ENCODE results near the gene DNAAF2. TPM values are rescaled to one million over a fixed set of nuclear protein-coding genes. Genes with fewer than 3 reads are reported as not detected.
A peak's percentile ranks its signal among the peaks of the same experiment; 100 is the strongest.

DNAAF2 gene
- total and polyA plus RNA-seq, 2 donors (not counting 1 experiment from before 2014, with no cell fraction given) = 8.5 to 26.9 TPM

DNA sequence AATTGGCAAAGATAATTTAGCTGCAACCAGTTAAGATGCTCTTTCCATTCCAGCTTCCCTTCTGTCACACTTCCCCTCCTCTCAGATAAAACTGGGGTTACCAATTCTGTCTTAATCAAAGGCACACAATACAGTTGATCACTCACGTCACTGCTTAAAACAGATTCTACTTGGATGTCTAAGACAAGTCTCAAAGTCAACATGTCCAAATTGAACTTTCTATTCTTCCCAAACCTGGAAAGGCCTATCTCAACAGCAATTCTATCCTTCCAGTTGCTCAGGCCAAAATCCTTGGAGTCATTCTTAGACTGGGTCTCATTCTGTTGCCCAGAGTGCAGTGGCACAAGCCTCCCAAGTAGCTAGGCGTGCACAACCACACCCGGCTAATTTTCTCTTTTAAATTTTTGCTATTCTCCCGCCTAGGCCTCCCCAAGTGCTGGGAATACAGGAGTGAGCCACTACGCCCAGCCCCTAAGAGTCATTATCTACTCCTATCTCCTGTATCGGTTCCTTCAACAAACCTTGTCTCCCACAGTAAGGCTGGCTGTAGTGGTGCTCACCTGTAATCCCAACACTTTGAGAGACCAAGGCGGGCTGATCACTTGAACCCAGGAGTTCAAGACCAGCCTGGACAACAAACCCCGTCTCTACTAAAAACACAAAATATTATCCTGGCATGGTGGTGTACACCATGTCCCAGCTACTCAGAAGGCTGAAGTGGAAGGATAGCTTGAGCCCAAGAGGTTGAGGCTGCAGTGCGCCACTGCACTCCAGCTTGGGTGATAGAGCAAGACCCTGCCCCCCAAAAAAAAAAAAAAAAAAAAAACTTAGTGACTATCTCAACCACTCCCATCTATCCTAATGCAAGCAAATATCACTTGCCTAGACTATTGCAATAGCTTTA lies 53.6 kb downstream of the DNAAF2 start:
- Histone ChIP-seq H3K27ac (ENCODE audit: low read length in 2 of 2) (peak overlapping the region in 1 of 2 donors; percentile 26), H4K20me1 (ENCODE audit: control insufficient read depth, insufficient read depth, low read length, poor library complexity, severe bottlenecking) (peaks cover 55% of the 10 kb centered on the region), H3K4me2 (replicated peaks; ENCODE audit: low read depth, low read length, poor library complexity, severe bottlenecking) (no peak overlapping the region), H2AFZ (ENCODE audit: insufficient read depth, low read depth, low read length, poor library complexity, severe bottlenecking) (no peak overlapping the region), H3K9me3 (ENCODE audit: control extremely low read depth in 1 of 3, control insufficient read depth in 2 of 3, insufficient read depth in 1 of 3, low read length in 2 of 3) (no peaks in the 10 kb centered on the region), H3K9ac (ENCODE audit: low read length) (no peak overlapping the region), H3K4me1 (ENCODE audit: control insufficient read depth in 2 of 2, insufficient read depth in 2 of 2, low read length in 2 of 2) (peaks cover 17 to 24% of the 10 kb centered on the region in 2 donors), H3K27me3 (replicated peaks in 1 of 4; ENCODE audit: control extremely low read depth in 1 of 4, control insufficient read depth in 3 of 4, insufficient read depth in 4 of 4, low read length in 3 of 4) (no peaks in the 10 kb centered on the region), H3K79me2 (ENCODE audit: control insufficient read depth, insufficient read depth, low read length) (peaks cover 87% of the 10 kb centered on the region), H3K36me3 (replicated peaks in 1 of 2; ENCODE audit: control extremely low read depth in 1 of 2, control insufficient read depth in 1 of 2, extremely low read depth in 1 of 2, insufficient read depth in 2 of 2, low read length in 1 of 2) (peaks cover 16 to 37% of the 10 kb centered on the region in 2 experiments), H3K4me3 (ENCODE audit: control extremely low read depth in 1 of 5, extremely low read depth in 1 of 5, insufficient read depth in 1 of 5, low read depth in 2 of 5, low read length in 4 of 5) (no peak overlapping the region)
- TF ChIP-seq EZH2 (IDR thresholded peaks at IDR 0.05; ENCODE audit: borderline replicate concordance, insufficient read depth, low read depth, low read length, poor library complexity, severe bottlenecking) = no peak
- no peak for TF ChIP-seq CTCF (IDR thresholded peaks at IDR 0.05)
- ATAC-seq (ENCODE audit: low read depth) = no peak
- 90% methylated on average over 7 of the region's 9 CpGs for WGBS (ENCODE audit: insufficient coverage)
- no peaks in the 10 kb centered on the region for H3K27me3 Mint-ChIP-seq
- peaks cover 53% of the 10 kb centered on the region for H3K4me1 Mint-ChIP-seq
- H3K9me3 Mint-ChIP-seq (ENCODE audit: insufficient read depth) = no peaks in the 10 kb centered on the region
- peak overlapping the region; percentile 32 for H3K27ac Mint-ChIP-seq
- ChIA-PET CTCF (interaction anchor here (1.4 kb wide), 1 partner anchor 120 kb away, joined by 3 read pairs; no protein-coding TSS in a partner anchor), POLR2A (interaction anchor here (0.6 kb wide), 1 partner anchor 227 kb away, joined by 9 read pairs; no protein-coding TSS in a partner anchor)
- no peak overlapping the region for H3K4me3 Mint-ChIP-seq
- intact Hi-C loops (cut with micrococcal nuclease) = loop anchor here (10.0 kb wide), 1 partner anchor 953 kb away; the partner anchor contains the start of gene MAP4K5
- DNase-seq = no peak

DNA sequence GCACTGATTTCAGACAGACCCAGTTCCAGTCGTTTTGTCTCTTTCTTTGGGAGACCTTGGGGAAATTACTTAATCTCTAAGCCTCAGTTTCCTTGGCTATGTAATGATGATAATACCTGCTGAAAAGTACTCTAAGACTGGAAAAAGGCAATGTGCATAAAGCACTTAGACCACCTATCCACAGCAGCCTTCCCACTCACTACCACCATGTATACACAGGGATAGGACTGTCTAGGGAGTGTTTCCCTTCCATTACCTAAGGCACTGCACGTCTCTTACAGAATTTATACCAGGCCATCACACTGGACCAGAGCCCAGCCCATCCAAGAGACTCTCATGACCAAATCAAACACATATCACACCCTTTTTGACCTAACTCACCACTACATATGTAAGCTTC lies 55.2 kb downstream of the DNAAF2 start:
- Histone ChIP-seq H3K9ac (ENCODE audit: low read length) (no peak overlapping the region), H3K9me3 (ENCODE audit: control extremely low read depth in 1 of 3, control insufficient read depth in 2 of 3, insufficient read depth in 1 of 3, low read length in 2 of 3) (no peaks in the 10 kb centered on the region), H3K4me2 (replicated peaks; ENCODE audit: low read depth, low read length, poor library complexity, severe bottlenecking) (no peak overlapping the region), H3K27ac (ENCODE audit: low read length in 2 of 2) (no peak overlapping the region), H3K4me1 (ENCODE audit: control insufficient read depth in 2 of 2, insufficient read depth in 2 of 2, low read length in 2 of 2) (peaks cover 13 to 17% of the 10 kb centered on the region in 2 donors), H3K27me3 (replicated peaks in 1 of 4; ENCODE audit: control extremely low read depth in 1 of 4, control insufficient read depth in 3 of 4, insufficient read depth in 4 of 4, low read length in 3 of 4) (no peaks in the 10 kb centered on the region), H4K20me1 (ENCODE audit: control insufficient read depth, insufficient read depth, low read length, poor library complexity, severe bottlenecking) (peaks cover 43% of the 10 kb centered on the region), H3K36me3 (replicated peaks in 1 of 2; ENCODE audit: control extremely low read depth in 1 of 2, control insufficient read depth in 1 of 2, extremely low read depth in 1 of 2, insufficient read depth in 2 of 2, low read length in 1 of 2) (peaks cover 20 to 45% of the 10 kb centered on the region in 2 experiments), H2AFZ (ENCODE audit: insufficient read depth, low read depth, low read length, poor library complexity, severe bottlenecking) (no peak overlapping the region), H3K4me3 (ENCODE audit: control extremely low read depth in 1 of 5, extremely low read depth in 1 of 5, insufficient read depth in 1 of 5, low read depth in 2 of 5, low read length in 4 of 5) (no peak overlapping the region), H3K79me2 (ENCODE audit: control insufficient read depth, insufficient read depth, low read length) (peaks cover 79% of the 10 kb centered on the region)
- WGBS (ENCODE audit: insufficient coverage) = 100% methylated on average over 1 of the region's 2 CpGs
- ATAC-seq (ENCODE audit: low read depth) (no peak), DNase-seq (no peak)
- Mint-ChIP-seq H3K4me3 (no peak overlapping the region), H3K9me3 (ENCODE audit: insufficient read depth) (no peaks in the 10 kb centered on the region), H3K27ac (peak overlapping the region; percentile 4), H3K27me3 (no peaks in the 10 kb centered on the region), H3K4me1 (peaks cover 45% of the 10 kb centered on the region)
- ChIA-PET CTCF (no interaction called here), POLR2A (no interaction called here)
- TF ChIP-seq CTCF (IDR thresholded peaks at IDR 0.05) (no peak), EZH2 (IDR thresholded peaks at IDR 0.05; ENCODE audit: borderline replicate concordance, insufficient read depth, low read depth, low read length, poor library complexity, severe bottlenecking) (no peak)
- intact Hi-C loops (cut with micrococcal nuclease) = loop anchor here (10.0 kb wide), 1 partner anchor 955 kb away; the partner anchor contains the start of gene MAP4K5

All from B cell (primary cell).